MM.1S (cell line): ENCODE measurements around the gene ARIH1.

Source experiments
- DNase-seq: peaks from one replicate; pipeline ENCODE4 v3.0.0-alpha.2; 2015
- H2AFZ ChIP-seq: fragments of 300-600 bp; sonication (generic); 2 replicates; pipeline ENCODE4 v1.6.0; 2016; ENCODE audit warnings: antibody characterized with exemption, low read length
- H3F3A ChIP-seq: fragments of 300-600 bp; sonication (generic); 2 replicates; pipeline ENCODE4 v1.6.1; 2016; ENCODE audit warnings: mild to moderate bottlenecking, antibody characterized with exemption, low read length, moderate library complexity, mixed read lengths; ENCODE audit not compliant: insufficient read depth
- H3K27ac ChIP-seq: fragments of 300-600 bp; sonication (generic); 2 replicates; pipeline ENCODE4 v1.5.1; 2016; ENCODE audit warnings: mild to moderate bottlenecking, low read length
- H3K27me3 ChIP-seq: fragments of 300-600 bp; sonication (generic); replicated peaks from 2 replicates; pipeline ENCODE4 v1.6.0; 2016; ENCODE audit warnings: low read length; ENCODE audit not compliant: insufficient read depth
- H3K36me3 ChIP-seq: fragments of 300-600 bp; sonication (generic); replicated peaks from 2 replicates; pipeline ENCODE4 v1.6.1; 2016; ENCODE audit warnings: mild to moderate bottlenecking, low read length, mixed read lengths; ENCODE audit not compliant: insufficient read depth
- H3K4me1 ChIP-seq: fragments of 300-600 bp; sonication (generic); 2 replicates; pipeline ENCODE4 v1.6.1; 2016; ENCODE audit warnings: low read length, mixed read lengths
- H3K4me2 ChIP-seq: fragments of 300-600 bp; sonication (generic); 2 replicates; pipeline ENCODE4 v1.6.0; 2016; ENCODE audit warnings: low read depth, low read length
- H3K4me3 ChIP-seq: fragments of 300-600 bp; sonication (generic); 2 replicates; pipeline ENCODE4 v1.5.1; 2016; ENCODE audit warnings: low read length, mixed read lengths
- H3K79me2 ChIP-seq: fragments of 300-600 bp; sonication (generic); 2 replicates; pipeline ENCODE4 v1.6.1; 2016; ENCODE audit warnings: mixed run types, low read length, mixed read lengths
- H3K9ac ChIP-seq: fragments of 300-600 bp; sonication (generic); 2 replicates; pipeline ENCODE4 v1.6.1; 2016; ENCODE audit warnings: low read length, mixed read lengths
- H3K9me2 ChIP-seq: fragments of 300-600 bp; sonication (generic); replicated peaks from 2 replicates; pipeline ENCODE4 v1.6.1; 2016; ENCODE audit warnings: mild to moderate bottlenecking, low read length, mixed read lengths; ENCODE audit not compliant: insufficient read depth
- H3K9me3 ChIP-seq: fragments of 300-600 bp; sonication (generic); replicated peaks from 2 replicates; pipeline ENCODE4 v1.6.1; 2016; ENCODE audit warnings: mild to moderate bottlenecking, low read length, mixed read lengths; ENCODE audit not compliant: insufficient read depth
- H4K20me1 ChIP-seq: fragments of 300-600 bp; sonication (generic); 2 replicates; pipeline ENCODE4 v1.6.1; 2016; ENCODE audit warnings: mild to moderate bottlenecking, low read length, moderate library complexity, mixed read lengths; ENCODE audit not compliant: insufficient read depth
- EZH2 ChIP-seq: fragments of 300-600 bp; sonication (generic); optimal IDR thresholded peaks from 2 replicates; pipeline ENCODE3; 2017; ENCODE audit warnings: low read depth, mild to moderate bottlenecking, antibody characterized with exemption, low read length, mixed read lengths
- EZH2phosphoT487 ChIP-seq: fragments of 300-600 bp; sonication (generic); IDR thresholded peaks from 2 replicates; pipeline ENCODE4 v1.6.1; 2018; ENCODE audit warnings: antibody characterized with exemption, low read length
- TF ChIP-seq, protein P1 (sequence below): fragments of 300-600 bp; sonication (generic); IDR thresholded peaks from 2 replicates; pipeline ENCODE4 v1.5.1; 2016; ENCODE audit warnings: antibody characterized with exemption, low read length, mixed read lengths

ARIH1 gene

DNA sequence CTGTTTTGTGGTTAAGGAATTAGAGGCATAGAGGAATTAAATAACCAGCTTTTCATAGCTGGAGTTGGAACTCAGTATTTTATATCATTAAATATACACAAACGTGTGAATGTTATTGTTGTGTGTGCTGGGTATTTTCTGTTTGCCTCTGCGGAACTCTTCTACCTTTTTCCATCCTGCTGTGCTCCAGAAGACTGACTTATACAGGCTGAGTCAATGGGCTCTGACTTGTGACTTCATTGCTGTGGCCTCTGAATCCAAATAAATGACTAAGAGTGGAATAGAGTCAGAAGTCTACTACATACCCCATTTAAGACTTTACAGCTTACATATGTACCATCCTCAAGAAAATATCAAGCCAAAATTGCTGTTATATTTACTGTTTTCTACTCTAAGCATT, 17.6 kb downstream of the ARIH1 start:
- Histone ChIP-seq H3K9me3 (no peaks in the 10 kb centered on the region), H3K4me1 (no peaks in the 10 kb centered on the region), H3K27me3 (no peaks in the 10 kb centered on the region), H3F3A (no peaks in the 10 kb centered on the region), H3K4me2 (no peak overlapping the region), H3K27ac (no peak overlapping the region), H2AFZ (no peak overlapping the region), H3K9me2 (no peaks in the 10 kb centered on the region), H3K79me2 (peaks cover 99% of the 10 kb centered on the region), H3K9ac (no peak overlapping the region), H3K4me3 (no peak overlapping the region), H4K20me1 (peaks cover 80% of the 10 kb centered on the region), H3K36me3 (no peaks in the 10 kb centered on the region)
- TF ChIP-seq EZH2 (no peak), EZH2phosphoT487 (no peak)
- TF ChIP-seq, protein P1, sequence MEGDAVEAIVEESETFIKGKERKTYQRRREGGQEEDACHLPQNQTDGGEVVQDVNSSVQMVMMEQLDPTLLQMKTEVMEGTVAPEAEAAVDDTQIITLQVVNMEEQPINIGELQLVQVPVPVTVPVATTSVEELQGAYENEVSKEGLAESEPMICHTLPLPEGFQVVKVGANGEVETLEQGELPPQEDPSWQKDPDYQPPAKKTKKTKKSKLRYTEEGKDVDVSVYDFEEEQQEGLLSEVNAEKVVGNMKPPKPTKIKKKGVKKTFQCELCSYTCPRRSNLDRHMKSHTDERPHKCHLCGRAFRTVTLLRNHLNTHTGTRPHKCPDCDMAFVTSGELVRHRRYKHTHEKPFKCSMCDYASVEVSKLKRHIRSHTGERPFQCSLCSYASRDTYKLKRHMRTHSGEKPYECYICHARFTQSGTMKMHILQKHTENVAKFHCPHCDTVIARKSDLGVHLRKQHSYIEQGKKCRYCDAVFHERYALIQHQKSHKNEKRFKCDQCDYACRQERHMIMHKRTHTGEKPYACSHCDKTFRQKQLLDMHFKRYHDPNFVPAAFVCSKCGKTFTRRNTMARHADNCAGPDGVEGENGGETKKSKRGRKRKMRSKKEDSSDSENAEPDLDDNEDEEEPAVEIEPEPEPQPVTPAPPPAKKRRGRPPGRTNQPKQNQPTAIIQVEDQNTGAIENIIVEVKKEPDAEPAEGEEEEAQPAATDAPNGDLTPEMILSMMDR, result no peak
- DNase-seq, result no peak

DNA sequence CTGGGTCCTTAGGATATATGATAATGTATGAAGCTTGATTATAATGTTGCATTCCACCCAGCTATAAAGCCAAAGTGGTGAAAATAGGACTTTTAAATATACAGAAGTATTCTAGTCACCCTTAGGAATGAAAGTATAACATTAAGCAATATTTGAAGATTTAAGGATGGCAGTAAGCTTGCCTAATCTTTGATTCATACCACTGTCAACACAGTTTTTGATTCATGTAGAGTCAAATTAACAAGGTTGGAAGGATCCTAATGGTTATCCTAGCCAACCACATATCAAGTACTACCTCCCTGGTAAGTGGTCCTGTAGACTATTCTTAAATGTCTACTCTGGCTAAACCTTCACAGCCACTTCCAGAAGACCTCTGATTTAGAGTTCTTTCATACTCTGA, 18.6 kb downstream of the ARIH1 start:
- no peaks in the 10 kb centered on the region for H3K9me2 ChIP-seq
- no peak overlapping the region for H3K9ac ChIP-seq
- H4K20me1 ChIP-seq, result peaks cover 79% of the 10 kb centered on the region
- H3K9me3 ChIP-seq, result no peaks in the 10 kb centered on the region
- no peak overlapping the region for H3K4me2 ChIP-seq
- no peak overlapping the region for H3K27ac ChIP-seq
- H3K36me3 ChIP-seq, result no peaks in the 10 kb centered on the region
- peaks cover 99% of the 10 kb centered on the region for H3K79me2 ChIP-seq
- no peaks in the 10 kb centered on the region for H3K27me3 ChIP-seq
- H2AFZ ChIP-seq, result no peak overlapping the region
- no peaks in the 10 kb centered on the region for H3K4me1 ChIP-seq
- no peak overlapping the region for H3K4me3 ChIP-seq
- TF ChIP-seq EZH2 (no peak), EZH2phosphoT487 (no peak)
- TF ChIP-seq, protein P1, result no peak
- no peak for DNase-seq
- H3F3A ChIP-seq, result no peaks in the 10 kb centered on the region

DNA sequence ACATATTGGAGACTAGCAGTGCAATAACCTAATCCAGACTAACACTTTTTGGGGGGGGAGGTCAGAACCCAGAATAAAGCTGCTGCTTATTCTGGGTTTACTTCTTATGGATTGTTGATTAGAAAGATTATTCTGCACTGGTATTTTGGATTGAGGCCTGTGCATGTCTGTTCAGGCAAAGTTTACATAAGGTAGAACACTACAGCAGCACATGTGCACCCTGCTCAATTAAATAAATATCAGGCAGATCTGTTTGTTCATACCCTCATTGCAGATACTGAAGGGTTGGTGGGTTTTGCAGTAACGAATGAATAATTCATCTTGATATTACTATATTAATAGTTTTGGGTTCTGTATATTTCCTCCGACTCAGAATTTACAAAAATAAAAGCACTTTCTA, 19.1 kb downstream of the ARIH1 start:
- no peaks in the 10 kb centered on the region for H3F3A ChIP-seq
- H3K4me1 ChIP-seq, result no peaks in the 10 kb centered on the region

More for the DNA sequence above, 19.1 kb downstream of the ARIH1 start:
- H3K9me3 ChIP-seq, result no peaks in the 10 kb centered on the region
- no peak for DNase-seq
- H3K79me2 ChIP-seq, result peaks cover 99% of the 10 kb centered on the region
- no peak overlapping the region for H3K9ac ChIP-seq
- H3K27me3 ChIP-seq, result no peaks in the 10 kb centered on the region
- no peak overlapping the region for H3K4me3 ChIP-seq
- peaks cover 75% of the 10 kb centered on the region for H4K20me1 ChIP-seq
- TF ChIP-seq, protein P1, result no peak
- TF ChIP-seq EZH2 (no peak), EZH2phosphoT487 (no peak)
- no peak overlapping the region for H2AFZ ChIP-seq
- no peaks in the 10 kb centered on the region for H3K36me3 ChIP-seq
- no peak overlapping the region for H3K27ac ChIP-seq
- no peak overlapping the region for H3K4me2 ChIP-seq
- H3K9me2 ChIP-seq, result no peaks in the 10 kb centered on the region
